Endothelial cell of umbilical vein (primary cell): Measurements from ENCODE around the gene TNIK.

Experiments used
- CTCF ChIP-seq, 2 donors: IDR thresholded peaks; 1 replicate in 1 of 2; 2 replicates in 1 of 2; pipeline ENCODE4 v1.5.1; 2011; ENCODE audit warnings: low read length in 2 of 2, mild to moderate bottlenecking in 2 of 2, moderate library complexity in 2 of 2, control low read depth in 1 of 2, inconsistent platforms in 1 of 2, low read depth in 1 of 2; ENCODE audit not compliant: insufficient read depth in 1 of 2; ENCODE audit errors: extremely low read depth in 1 of 2
- EZH2 ChIP-seq: IDR thresholded peaks from 2 replicates; pipeline ENCODE4 v1.6.1; 2012; ENCODE audit warnings: borderline replicate concordance, low read depth, mild to moderate bottlenecking, moderate library complexity, low read length, inconsistent platforms; ENCODE audit not compliant: severe bottlenecking
- MAX ChIP-seq: IDR thresholded peaks from 2 replicates; pipeline ENCODE4 v1.6.1; 2011; ENCODE audit not compliant: insufficient read depth, insufficient read length
- MYC ChIP-seq: IDR thresholded peaks from one replicate; pipeline ENCODE4 v1.6.1; 2011; ENCODE audit warnings: mild to moderate bottlenecking, low read depth, low read length
- POLR2AphosphoS5 ChIP-seq: IDR thresholded peaks from 2 replicates; pipeline ENCODE4 v1.6.1; 2012; ENCODE audit warnings: low read depth, mild to moderate bottlenecking, control low read depth, low read length, moderate library complexity; ENCODE audit not compliant: insufficient read depth

GRCh38 chr3:171369156-171369555, 91.0 kb downstream of the TNIK start:
- no peak for TF ChIP-seq CTCF (IDR thresholded peaks at IDR 0.05; ENCODE audit: extremely low read depth in 1 of 2, insufficient read depth in 1 of 2, low read depth in 1 of 2, low read length in 2 of 2)
- no peak for TF ChIP-seq POLR2AphosphoS5
- no peak for TF ChIP-seq MYC
- TF ChIP-seq EZH2, result no peak
- TF ChIP-seq MAX, result no peak
